SU-DHL-6 (cell line): ENCODE measurements around the gene ARID5B.

Experiments
- CTCF ChIP-seq: fragments of 200-600 bp; sonication (generic); IDR thresholded peaks from one replicate; pipeline ENCODE4 v1.5.1; 2017; ENCODE audit warnings: antibody characterized with exemption, mild to moderate bottlenecking, low read length, moderate library complexity; ENCODE audit not compliant: insufficient read depth, poor library complexity, severe bottlenecking
- EZH2phosphoT487 ChIP-seq: fragments of 200-600 bp; sonication (generic), shearing (Covaris generic); conservative IDR thresholded peaks from 2 replicates; pipeline ENCODE4 v1.6.1; 2018; ENCODE audit warnings: mild to moderate bottlenecking, antibody characterized with exemption, low read length, moderate library complexity, mixed read lengths

- TF ChIP-seq CTCF (no peak), EZH2phosphoT487 (no peak)
Observed at GRCh38 chr10:61998937-61999336, 97.4 kb downstream of the ARID5B start.
